ENCODE data around the gene SLC9A9.

GRCh38 chr3:143413372-143413771 lies 434.9 kb downstream of the SLC9A9 start:
- TF ChIP-seq RAD21 (IDR thresholded peaks at IDR 0.05; ENCODE audit: insufficient read depth, low read depth, low read length): no peak
- TF ChIP-seq, protein P1, sequence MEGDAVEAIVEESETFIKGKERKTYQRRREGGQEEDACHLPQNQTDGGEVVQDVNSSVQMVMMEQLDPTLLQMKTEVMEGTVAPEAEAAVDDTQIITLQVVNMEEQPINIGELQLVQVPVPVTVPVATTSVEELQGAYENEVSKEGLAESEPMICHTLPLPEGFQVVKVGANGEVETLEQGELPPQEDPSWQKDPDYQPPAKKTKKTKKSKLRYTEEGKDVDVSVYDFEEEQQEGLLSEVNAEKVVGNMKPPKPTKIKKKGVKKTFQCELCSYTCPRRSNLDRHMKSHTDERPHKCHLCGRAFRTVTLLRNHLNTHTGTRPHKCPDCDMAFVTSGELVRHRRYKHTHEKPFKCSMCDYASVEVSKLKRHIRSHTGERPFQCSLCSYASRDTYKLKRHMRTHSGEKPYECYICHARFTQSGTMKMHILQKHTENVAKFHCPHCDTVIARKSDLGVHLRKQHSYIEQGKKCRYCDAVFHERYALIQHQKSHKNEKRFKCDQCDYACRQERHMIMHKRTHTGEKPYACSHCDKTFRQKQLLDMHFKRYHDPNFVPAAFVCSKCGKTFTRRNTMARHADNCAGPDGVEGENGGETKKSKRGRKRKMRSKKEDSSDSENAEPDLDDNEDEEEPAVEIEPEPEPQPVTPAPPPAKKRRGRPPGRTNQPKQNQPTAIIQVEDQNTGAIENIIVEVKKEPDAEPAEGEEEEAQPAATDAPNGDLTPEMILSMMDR (IDR thresholded peaks at IDR 0.05 in 2 of 3, conservative IDR thresholded peaks at IDR 0.05 in 1 of 3; ENCODE audit: control insufficient read depth in 2 of 3, extremely low read depth in 1 of 3, insufficient read depth in 1 of 3, low read depth in 3 of 3, low read length in 3 of 3): no peak
- no peak for TF ChIP-seq CHD2 (IDR thresholded peaks at IDR 0.05; ENCODE audit: borderline replicate concordance, low read depth, low read length)
- TF ChIP-seq ATF7 (IDR thresholded peaks at IDR 0.05; ENCODE audit: low read depth): no peak
- no peak for TF ChIP-seq IRF4 (IDR thresholded peaks at IDR 0.05; ENCODE audit: low read depth, low read length)
- TF ChIP-seq, protein P2, sequence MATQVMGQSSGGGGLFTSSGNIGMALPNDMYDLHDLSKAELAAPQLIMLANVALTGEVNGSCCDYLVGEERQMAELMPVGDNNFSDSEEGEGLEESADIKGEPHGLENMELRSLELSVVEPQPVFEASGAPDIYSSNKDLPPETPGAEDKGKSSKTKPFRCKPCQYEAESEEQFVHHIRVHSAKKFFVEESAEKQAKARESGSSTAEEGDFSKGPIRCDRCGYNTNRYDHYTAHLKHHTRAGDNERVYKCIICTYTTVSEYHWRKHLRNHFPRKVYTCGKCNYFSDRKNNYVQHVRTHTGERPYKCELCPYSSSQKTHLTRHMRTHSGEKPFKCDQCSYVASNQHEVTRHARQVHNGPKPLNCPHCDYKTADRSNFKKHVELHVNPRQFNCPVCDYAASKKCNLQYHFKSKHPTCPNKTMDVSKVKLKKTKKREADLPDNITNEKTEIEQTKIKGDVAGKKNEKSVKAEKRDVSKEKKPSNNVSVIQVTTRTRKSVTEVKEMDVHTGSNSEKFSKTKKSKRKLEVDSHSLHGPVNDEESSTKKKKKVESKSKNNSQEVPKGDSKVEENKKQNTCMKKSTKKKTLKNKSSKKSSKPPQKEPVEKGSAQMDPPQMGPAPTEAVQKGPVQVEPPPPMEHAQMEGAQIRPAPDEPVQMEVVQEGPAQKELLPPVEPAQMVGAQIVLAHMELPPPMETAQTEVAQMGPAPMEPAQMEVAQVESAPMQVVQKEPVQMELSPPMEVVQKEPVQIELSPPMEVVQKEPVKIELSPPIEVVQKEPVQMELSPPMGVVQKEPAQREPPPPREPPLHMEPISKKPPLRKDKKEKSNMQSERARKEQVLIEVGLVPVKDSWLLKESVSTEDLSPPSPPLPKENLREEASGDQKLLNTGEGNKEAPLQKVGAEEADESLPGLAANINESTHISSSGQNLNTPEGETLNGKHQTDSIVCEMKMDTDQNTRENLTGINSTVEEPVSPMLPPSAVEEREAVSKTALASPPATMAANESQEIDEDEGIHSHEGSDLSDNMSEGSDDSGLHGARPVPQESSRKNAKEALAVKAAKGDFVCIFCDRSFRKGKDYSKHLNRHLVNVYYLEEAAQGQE (IDR thresholded peaks at IDR 0.05; ENCODE audit: low read depth, low read length): no peak
- no peak for TF ChIP-seq POLR2A (IDR thresholded peaks at IDR 0.05; ENCODE audit: low read depth, low read length)
- TF ChIP-seq EZH2 (IDR thresholded peaks at IDR 0.05; ENCODE audit: borderline replicate concordance, control insufficient read depth, low read depth, low read length): no peak
- no peak for TF ChIP-seq TAF1 (IDR thresholded peaks at IDR 0.05; ENCODE audit: borderline replicate concordance, low read depth, low read length)
- no peak for TF ChIP-seq ZNF622 (IDR thresholded peaks at IDR 0.05)
- TF ChIP-seq, protein P3, sequence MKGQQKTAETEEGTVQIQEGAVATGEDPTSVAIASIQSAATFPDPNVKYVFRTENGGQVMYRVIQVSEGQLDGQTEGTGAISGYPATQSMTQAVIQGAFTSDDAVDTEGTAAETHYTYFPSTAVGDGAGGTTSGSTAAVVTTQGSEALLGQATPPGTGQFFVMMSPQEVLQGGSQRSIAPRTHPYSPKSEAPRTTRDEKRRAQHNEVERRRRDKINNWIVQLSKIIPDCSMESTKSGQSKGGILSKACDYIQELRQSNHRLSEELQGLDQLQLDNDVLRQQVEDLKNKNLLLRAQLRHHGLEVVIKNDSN (IDR thresholded peaks at IDR 0.05; ENCODE audit: borderline replicate concordance, extremely low read length, insufficient read depth, low read depth, low read length): no peak
- no peak for TF ChIP-seq TARDBP (IDR thresholded peaks at IDR 0.05; ENCODE audit: borderline replicate concordance)
- TF ChIP-seq ZBTB33 (IDR thresholded peaks at IDR 0.05): no peak
